Measurements from ENCODE around the gene CEP72.
A peak's percentile ranks its signal among the peaks of the same experiment; 100 is the strongest.

The CEP72 gene

DNA sequence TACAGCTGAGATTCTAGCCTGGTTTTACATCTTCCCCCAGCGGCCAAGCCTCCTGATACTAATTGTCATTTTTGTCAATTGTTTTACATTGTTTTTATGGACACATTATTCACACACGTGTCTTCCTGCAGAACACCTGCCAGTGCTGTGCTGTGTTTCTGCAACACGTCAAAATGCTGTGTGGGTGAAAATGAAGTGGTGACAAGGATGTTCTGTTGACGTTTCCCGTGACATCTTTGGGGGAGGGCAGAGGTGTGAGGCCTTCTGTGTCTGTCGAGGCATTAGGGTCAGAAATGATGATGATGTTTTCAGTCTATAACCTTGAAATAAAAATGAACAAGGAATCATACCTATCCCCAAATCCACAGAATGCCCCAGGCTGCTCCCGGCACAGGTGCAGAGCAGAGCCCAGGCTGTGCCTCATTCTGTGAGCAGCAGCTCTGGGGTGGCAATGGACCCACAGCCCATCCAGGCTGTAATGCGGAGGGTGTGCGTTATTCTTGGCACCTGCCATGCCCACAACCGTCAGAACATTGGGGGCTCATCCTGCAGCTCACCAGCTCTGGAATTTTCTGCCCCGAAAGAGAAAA is 23.6 kb upstream of the CEP72 start:
- Histone ChIP-seq H3K27ac (no peak overlapping the region), H3K4me2 (no peak overlapping the region), H3K27me3 (no peaks in the 10 kb centered on the region), H3K4me1 (peaks cover 0 to 11% (median 5%) of the 10 kb centered on the region in 10 experiments; a peak in 8 of 20 replicates), H3K36me3 (no peaks in the 10 kb centered on the region), H4K20me1 (no peaks in the 10 kb centered on the region), H3K9ac (no peak overlapping the region), H3K4me3 (no peak overlapping the region), H3K9me3 (replicated peaks in 1 of 11) (peaks cover 0 to 27% (median 10%) of the 10 kb centered on the region in 11 experiments; a peak in 13 of 22 replicates)
- no peak for TF ChIP-seq Cebpa-rat (IDR thresholded peaks at IDR 0.05)

DNA sequence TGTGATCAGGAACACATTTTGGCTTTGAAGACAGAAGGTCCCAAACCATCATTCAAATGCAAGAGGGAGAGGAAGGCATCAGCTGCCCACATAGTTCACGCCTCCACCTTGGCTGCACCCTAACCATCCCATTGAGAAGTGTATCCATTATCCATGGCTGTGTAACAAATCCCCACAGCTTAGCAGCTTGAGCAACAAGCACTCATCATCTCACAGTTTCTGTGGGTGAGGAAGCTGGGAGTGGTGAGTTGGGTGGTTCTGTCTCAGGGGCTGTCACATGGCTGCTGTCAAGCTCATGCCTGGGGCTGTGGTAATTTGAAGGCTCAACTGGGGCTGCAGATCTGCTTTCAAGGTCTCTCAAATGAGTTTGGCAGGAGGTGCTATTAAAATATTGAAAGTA is 23.0 kb upstream of the CEP72 start:
- H3K9ac ChIP-seq = no peak overlapping the region
- H3K9me3 ChIP-seq (replicated peaks in 1 of 11) = peaks cover 0 to 27% (median 10%) of the 10 kb centered on the region in 11 experiments; a peak in 11 of 22 replicates
- H3K4me1 ChIP-seq = peaks cover 0 to 16% (median 10%) of the 10 kb centered on the region in 10 experiments; a peak in 15 of 20 replicates
- no peaks in the 10 kb centered on the region for H3K27me3 ChIP-seq
- H3K27ac ChIP-seq = no peak overlapping the region
- no peak overlapping the region for H3K4me3 ChIP-seq
- no peaks in the 10 kb centered on the region for H4K20me1 ChIP-seq
- no peaks in the 10 kb centered on the region for H3K36me3 ChIP-seq
- H3K4me2 ChIP-seq = no peak overlapping the region
- TF ChIP-seq Cebpa-rat (IDR thresholded peaks at IDR 0.05) = no peak

DNA sequence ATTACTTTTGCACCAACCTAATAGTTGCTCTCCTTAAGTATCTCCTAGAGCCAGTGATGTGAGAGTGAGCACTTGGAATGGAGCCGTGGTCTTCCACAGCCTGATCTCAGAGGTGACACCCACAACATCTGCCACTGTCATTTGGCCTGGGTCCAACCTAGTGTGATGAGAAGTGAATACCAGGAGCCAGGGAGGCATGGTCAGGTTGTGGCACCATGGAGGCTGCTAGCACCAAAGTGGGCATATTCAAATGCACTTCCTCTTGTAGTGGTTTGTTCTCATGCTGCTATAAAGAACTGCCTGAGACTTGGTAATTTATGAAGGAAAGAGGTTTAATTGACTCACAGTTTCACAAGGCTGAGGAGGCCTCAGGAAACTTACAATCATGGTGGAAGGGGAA is 22.6 kb upstream of the CEP72 start:
- H3K4me2 ChIP-seq = no peak overlapping the region
- H3K4me3 ChIP-seq = no peak overlapping the region
- H3K9me3 ChIP-seq (replicated peaks in 1 of 11) = peaks cover 0 to 27% (median 10%) of the 10 kb centered on the region in 11 experiments; a peak in 11 of 22 replicates
- no peak overlapping the region for H3K27ac ChIP-seq
- no peaks in the 10 kb centered on the region for H3K36me3 ChIP-seq
- no peaks in the 10 kb centered on the region for H3K27me3 ChIP-seq
- H3K4me1 ChIP-seq = peaks cover 0 to 20% (median 14%) of the 10 kb centered on the region in 10 experiments; a peak in 16 of 20 replicates
- no peaks in the 10 kb centered on the region for H4K20me1 ChIP-seq
- no peak overlapping the region for H3K9ac ChIP-seq
- TF ChIP-seq Cebpa-rat (IDR thresholded peaks at IDR 0.05) = no peak

DNA sequence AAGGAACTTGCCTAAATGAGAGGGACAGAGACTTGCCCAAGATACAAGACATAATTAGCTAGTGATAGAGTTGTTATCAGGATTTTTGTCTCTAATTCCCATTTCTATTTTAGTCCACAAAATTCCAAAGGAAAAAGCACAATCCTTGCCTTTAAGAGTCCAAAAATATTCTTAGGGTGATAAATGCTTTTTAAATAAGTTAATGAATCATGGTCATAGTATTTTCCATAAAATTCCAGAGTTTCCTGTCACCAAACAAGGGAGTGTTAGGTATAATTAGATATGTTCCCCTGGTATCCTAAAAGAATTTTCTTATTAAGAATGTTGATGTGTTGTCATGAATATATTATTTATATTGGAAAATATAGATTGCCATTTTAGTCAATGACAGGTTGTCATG is 21.8 kb upstream of the CEP72 start:
- Histone ChIP-seq H3K27ac (no peak overlapping the region), H3K4me3 (no peak overlapping the region), H3K9me3 (replicated peaks in 1 of 11) (peaks cover 0 to 27% (median 10%) of the 10 kb centered on the region in 11 experiments; a peak in 11 of 22 replicates), H3K4me1 (peaks cover 0 to 21% (median 15%) of the 10 kb centered on the region in 10 experiments; a peak in 16 of 20 replicates), H3K9ac (no peak overlapping the region), H3K4me2 (no peak overlapping the region), H3K36me3 (no peaks in the 10 kb centered on the region), H3K27me3 (no peaks in the 10 kb centered on the region), H4K20me1 (no peaks in the 10 kb centered on the region)
- TF ChIP-seq Cebpa-rat (IDR thresholded peaks at IDR 0.05) = no peak

DNA sequence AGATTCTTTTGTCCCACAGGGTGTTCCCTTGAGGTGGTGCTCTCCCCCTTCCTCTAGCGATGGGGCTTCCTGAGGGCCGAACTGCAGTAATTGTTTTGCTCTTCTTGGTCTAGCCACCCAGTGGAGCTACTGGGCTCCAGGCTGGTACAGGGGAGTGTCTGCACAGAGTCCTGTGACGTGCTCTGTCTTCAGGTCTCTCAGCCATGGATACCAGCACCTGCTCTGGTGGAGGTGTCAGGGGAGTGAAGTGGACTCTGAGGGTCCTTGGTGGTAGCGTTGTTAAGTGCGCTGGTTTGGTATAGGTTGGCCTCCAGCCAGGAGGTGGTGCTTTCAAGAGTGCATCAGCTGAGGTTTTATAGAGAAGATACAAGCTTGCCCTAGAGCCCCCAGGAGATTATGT is 20.4 kb upstream of the CEP72 start:
- TF ChIP-seq Cebpa-rat (IDR thresholded peaks at IDR 0.05) = no peak
- H3K36me3 ChIP-seq = no peaks in the 10 kb centered on the region
- peak overlapping the region in 6 of 11 experiments; percentile 13 to 40 (median 25); a peak in 7 of 22 replicates for H3K4me2 ChIP-seq
- peaks cover 0 to 21% (median 15%) of the 10 kb centered on the region in 10 experiments; a peak in 16 of 20 replicates for H3K4me1 ChIP-seq
- no peaks in the 10 kb centered on the region for H3K27me3 ChIP-seq
- H3K9ac ChIP-seq = no peak overlapping the region
- H3K4me3 ChIP-seq = no peak overlapping the region
- H3K27ac ChIP-seq = no peak overlapping the region
- H4K20me1 ChIP-seq = no peaks in the 10 kb centered on the region
- H3K9me3 ChIP-seq (replicated peaks in 1 of 11) = peaks cover 0 to 27% (median 10%) of the 10 kb centered on the region in 11 experiments; a peak in 11 of 22 replicates

DNA sequence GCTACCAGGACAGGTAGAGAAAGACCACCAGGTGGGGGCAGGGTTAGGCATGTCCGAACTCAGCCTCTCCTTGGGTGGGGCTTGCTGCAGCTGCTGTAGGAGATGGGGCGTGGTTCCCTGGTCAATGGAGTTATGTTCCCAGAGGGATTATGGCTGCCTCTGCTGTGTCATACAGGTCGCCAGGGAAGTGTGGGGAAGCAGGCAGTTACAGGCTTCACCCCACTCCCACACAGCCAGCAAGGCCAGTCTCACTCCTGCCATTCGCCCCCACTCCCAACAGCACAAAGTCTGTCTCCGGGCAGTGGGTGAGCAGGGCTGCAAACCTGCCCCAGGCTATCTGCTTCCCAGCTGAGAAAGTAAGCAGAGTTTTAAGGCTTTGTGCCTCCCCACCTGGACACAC is 20.0 kb upstream of the CEP72 start:
- H3K9me3 ChIP-seq (replicated peaks in 1 of 11) = peaks cover 0 to 27% (median 10%) of the 10 kb centered on the region in 11 experiments; a peak in 11 of 22 replicates
- peaks cover 0 to 21% (median 15%) of the 10 kb centered on the region in 10 experiments; a peak in 16 of 20 replicates for H3K4me1 ChIP-seq
- TF ChIP-seq Cebpa-rat (IDR thresholded peaks at IDR 0.05) = no peak
- H3K27ac ChIP-seq = no peak overlapping the region
- H4K20me1 ChIP-seq = no peaks in the 10 kb centered on the region
- H3K36me3 ChIP-seq = no peaks in the 10 kb centered on the region
- peaks cover 0 to 4% (median 0%) of the 10 kb centered on the region in 11 experiments; a peak in 1 of 22 replicates for H3K27me3 ChIP-seq
- H3K9ac ChIP-seq = no peak overlapping the region
- H3K4me2 ChIP-seq = peak overlapping the region in 6 of 11 experiments; percentile 13 to 40 (median 25); a peak in 8 of 22 replicates
- no peak overlapping the region for H3K4me3 ChIP-seq

DNA sequence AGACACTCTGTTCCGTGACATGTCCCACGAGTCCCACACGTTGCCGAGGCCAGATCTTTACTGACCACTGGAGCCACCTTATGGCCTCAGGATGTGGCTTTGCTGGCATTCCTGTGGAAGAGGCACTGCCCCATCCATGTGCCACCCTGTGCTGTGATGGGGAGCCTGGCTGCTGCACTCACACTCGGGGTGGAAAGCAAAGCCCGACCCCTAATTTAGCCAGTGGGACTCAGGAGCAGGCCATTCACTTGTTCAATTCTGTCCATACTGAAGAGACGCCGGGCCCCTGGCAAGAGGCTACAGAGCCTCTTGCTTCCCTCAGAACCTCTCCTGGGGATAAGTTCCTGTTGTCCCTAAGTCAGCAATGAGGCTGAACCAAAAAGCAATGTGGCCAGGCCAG is 18.6 kb upstream of the CEP72 start:
- Histone ChIP-seq H3K27me3 (peaks cover 0 to 15% (median 2%) of the 10 kb centered on the region in 11 experiments; a peak in 8 of 22 replicates), H3K4me1 (peaks cover 0 to 26% (median 18%) of the 10 kb centered on the region in 10 experiments; a peak in 16 of 20 replicates), H3K36me3 (no peaks in the 10 kb centered on the region), H3K9ac (no peak overlapping the region), H3K9me3 (replicated peaks in 1 of 11) (peaks cover 0 to 27% (median 10%) of the 10 kb centered on the region in 11 experiments; a peak in 11 of 22 replicates), H3K4me3 (no peak overlapping the region), H3K27ac (peak overlapping the region in 1 of 11 experiments; percentile 6; a peak in 2 of 22 replicates), H3K4me2 (peak overlapping the region in 4 of 11 experiments; percentile 27 to 58 (median 32); a peak in 5 of 22 replicates), H4K20me1 (no peaks in the 10 kb centered on the region)
- TF ChIP-seq Cebpa-rat (IDR thresholded peaks at IDR 0.05) = no peak

DNA sequence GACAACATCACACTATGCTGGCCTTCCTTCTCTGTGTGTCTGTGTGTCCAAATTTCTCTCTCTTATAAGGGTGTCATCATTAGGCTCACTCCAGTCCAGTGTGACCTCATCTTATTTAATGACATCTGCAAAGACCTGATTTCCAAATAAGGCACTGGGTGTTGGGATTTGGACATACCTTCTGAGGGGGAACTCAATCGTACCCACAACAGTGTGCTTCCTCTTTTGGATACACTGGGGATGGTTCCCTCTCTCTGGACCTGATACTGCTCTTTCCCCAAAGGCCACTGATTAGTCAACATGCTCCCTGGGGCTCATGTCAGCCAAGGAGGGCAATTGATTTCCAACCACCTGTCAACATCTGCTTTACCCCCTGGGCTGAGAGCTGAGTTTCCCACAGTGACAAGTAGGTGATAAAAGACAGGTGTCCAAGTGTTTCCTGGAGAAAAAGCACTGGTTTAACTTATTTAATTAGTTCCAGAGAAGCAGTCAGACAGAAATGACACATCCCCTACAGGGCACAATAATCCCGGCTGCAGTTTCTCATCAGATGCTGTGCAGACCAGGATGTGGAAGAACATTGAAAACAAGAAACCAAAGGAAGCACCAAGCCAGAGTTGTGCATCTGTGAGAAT is 17.8 kb upstream of the CEP72 start:
- Histone ChIP-seq H3K36me3 (no peaks in the 10 kb centered on the region), H4K20me1 (no peaks in the 10 kb centered on the region), H3K27ac (no peak overlapping the region), H3K4me3 (no peak overlapping the region), H3K9me3 (replicated peaks in 1 of 11) (peaks cover 0 to 24% (median 10%) of the 10 kb centered on the region in 11 experiments; a peak in 11 of 22 replicates), H3K4me2 (peak overlapping the region; percentile 5 to 58 (median 19); a peak in 15 of 22 replicates), H3K9ac (no peak overlapping the region), H3K4me1 (peaks cover 0 to 28% (median 19%) of the 10 kb centered on the region in 10 experiments; a peak in 16 of 20 replicates), H3K27me3 (peaks cover 0 to 23% (median 5%) of the 10 kb centered on the region in 11 experiments; a peak in 8 of 22 replicates)
- TF ChIP-seq Cebpa-rat (IDR thresholded peaks at IDR 0.05) = no peak

DNA sequence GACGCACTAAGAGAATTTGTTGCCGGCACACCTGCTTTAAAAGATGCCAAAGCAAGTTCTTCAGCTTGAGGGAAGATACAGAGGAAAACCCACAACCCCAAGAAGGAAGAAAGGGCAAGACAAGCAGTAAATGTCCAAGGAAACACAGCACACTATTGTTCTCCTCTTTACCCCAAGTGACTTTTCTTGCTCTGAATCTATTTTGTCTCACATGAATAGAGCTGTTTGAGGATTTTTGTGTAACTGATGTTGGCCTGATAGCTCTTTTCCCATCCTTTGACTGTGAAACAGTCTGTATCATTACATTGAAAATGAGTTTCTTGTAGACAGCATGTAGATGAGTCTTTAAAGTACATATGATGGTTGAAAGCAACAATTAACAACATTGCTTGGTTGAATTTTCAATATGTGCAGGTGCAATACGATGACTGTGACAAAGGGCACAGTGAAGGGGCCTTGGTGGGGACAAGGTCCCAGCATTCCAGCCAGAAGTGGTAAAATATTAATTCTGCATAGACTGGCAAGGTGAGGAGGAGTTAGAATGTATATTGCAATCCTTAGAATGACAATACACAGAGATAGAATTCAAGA is 16.8 kb upstream of the CEP72 start:
- Histone ChIP-seq H3K4me3 (no peak overlapping the region), H3K27me3 (peaks cover 0 to 25% (median 5%) of the 10 kb centered on the region in 11 experiments; a peak in 8 of 22 replicates), H3K9ac (no peak overlapping the region), H3K27ac (no peak overlapping the region), H3K36me3 (no peaks in the 10 kb centered on the region), H4K20me1 (no peaks in the 10 kb centered on the region), H3K9me3 (replicated peaks in 1 of 11) (peaks cover 0 to 14% (median 0%) of the 10 kb centered on the region in 11 experiments; a peak in 7 of 22 replicates), H3K4me1 (peaks cover 0 to 28% (median 19%) of the 10 kb centered on the region in 10 experiments; a peak in 16 of 20 replicates), H3K4me2 (no peak overlapping the region)
- no peak for TF ChIP-seq Cebpa-rat (IDR thresholded peaks at IDR 0.05)

All from BLaER1 treated with 17β-estradiol and CSF1 and Interleukin-3, amounts not matched to agents 10 nM and 100 nM (cell line).